Mesodermal cell (in vitro differentiated cells): Measurements from ENCODE around the gene HRK.

Experiments
- H3K27ac ChIP-seq: 2 replicates; pipeline ENCODE4 v1.7.0; 2013; ENCODE audit warnings: mild to moderate bottlenecking, low read depth, low read length, moderate library complexity; ENCODE audit not compliant: severe bottlenecking
- H3K36me3 ChIP-seq: 2 replicates; pipeline ENCODE4 v1.7.1; 2013; ENCODE audit warnings: mild to moderate bottlenecking, low read length, moderate library complexity; ENCODE audit not compliant: control insufficient read depth, insufficient read depth
- H3K4me1 ChIP-seq: one replicate; pipeline ENCODE4 v1.7.1; 2013; ENCODE audit warnings: mild to moderate bottlenecking, low read length; ENCODE audit not compliant: insufficient read depth, control insufficient read depth, poor library complexity, severe bottlenecking
- H3K4me3 ChIP-seq: 2 replicates; pipeline ENCODE4 v1.7.0; 2013; ENCODE audit warnings: low read length, control low read depth, mild to moderate bottlenecking; ENCODE audit not compliant: insufficient read depth, poor library complexity, severe bottlenecking; ENCODE audit errors: extremely low read depth
- H3K9me3 ChIP-seq: 2 replicates; pipeline ENCODE4 v1.7.1; 2013; ENCODE audit warnings: mild to moderate bottlenecking, low read length, moderate library complexity; ENCODE audit not compliant: control insufficient read depth
- WGBS, 2 experiments: methylation state at CpG; one replicate each; pipeline ENCODE4 v1.1.5; 2013; ENCODE audit warnings: missing lambda C conversion rate in 2 of 2; ENCODE audit not compliant: insufficient coverage in 2 of 2; 5-methylcytosine and 5-hydroxymethylcytosine counted together

Gene HRK

DNA sequence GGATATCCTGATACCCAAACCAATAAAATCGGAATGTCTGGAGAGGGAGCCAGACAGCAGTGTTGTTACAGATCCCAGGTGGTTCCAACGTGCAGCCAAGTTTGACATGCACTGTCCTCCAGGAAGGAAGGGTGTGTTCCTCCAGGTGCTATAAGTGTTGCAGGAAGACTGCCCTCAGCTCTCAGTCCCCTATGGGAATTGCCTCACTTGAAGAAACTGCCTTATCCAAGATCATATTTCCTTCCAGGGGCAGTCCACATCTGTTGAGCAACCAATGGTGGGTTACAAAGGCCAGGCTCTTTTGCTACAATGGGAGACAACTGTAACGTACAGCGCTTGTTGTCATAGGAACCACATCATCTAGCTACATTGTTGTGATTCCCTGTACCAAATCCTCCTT lies 16.2 kb upstream of the HRK start:
- H3K27ac ChIP-seq = no peak overlapping the region
- H3K4me1 ChIP-seq = no peaks in the 10 kb centered on the region
- no peaks in the 10 kb centered on the region for H3K9me3 ChIP-seq
- H3K4me3 ChIP-seq = no peak overlapping the region
- 84 to 93% methylated on average over 4 of the region's 4 CpGs for WGBS, 2 experiments
- no peaks in the 10 kb centered on the region for H3K36me3 ChIP-seq

DNA sequence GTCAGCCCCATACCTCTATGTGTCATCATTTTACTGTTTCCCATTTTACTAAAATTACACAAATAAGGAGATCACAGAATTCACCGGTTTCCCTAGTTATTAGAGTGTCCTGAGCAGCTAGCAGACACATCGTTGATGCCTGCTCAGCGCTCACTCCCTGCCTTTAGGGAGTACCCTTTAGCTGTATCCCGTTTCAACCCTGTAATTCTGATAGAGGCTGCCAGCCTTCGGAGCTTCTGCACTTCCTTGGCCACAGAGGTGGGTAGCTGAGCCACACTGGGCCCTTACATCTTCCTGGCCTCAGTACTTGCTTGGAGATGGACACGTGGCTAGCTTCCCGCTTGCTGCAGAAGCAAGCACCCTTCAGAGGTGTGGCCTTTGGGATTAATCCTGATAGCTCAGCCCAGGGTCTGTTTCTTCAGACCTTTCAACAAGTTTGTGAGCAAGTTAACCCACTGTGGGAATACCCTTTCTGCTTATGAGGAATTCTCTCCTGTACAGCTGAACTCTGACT lies 15.2 kb upstream of the HRK start:
- 74 to 78% methylated on average over 7 of the region's 7 CpGs for WGBS, 2 experiments
- H3K27ac ChIP-seq = no peak overlapping the region

DNA sequence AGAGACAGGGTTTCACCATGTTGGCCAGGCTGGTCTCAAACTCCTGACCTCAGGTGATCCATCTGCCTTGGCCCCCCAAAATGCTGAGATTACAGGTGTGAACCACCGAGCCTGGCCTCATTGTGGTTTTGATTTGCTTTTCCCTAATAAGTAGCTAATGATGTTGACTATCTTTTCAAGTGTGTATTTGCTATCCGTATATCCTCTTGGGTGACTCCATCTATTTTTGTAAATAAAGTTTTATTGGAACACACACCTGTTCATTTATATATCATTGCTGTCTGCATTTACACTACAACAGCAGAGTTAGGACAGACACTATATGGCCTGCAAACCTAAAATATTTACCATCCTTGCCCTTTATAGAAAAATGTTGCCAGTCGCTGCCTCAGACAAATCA lies 13.7 kb upstream of the HRK start:
- H3K4me1 ChIP-seq = no peaks in the 10 kb centered on the region
- no peaks in the 10 kb centered on the region for H3K36me3 ChIP-seq
- H3K27ac ChIP-seq = no peak overlapping the region
- H3K9me3 ChIP-seq = no peaks in the 10 kb centered on the region
- no peak overlapping the region for H3K4me3 ChIP-seq
- 75% methylated on average over 1 of the region's 3 CpGs; no CpG with 5 or more reads in 1 of the 2 experiments for WGBS, 2 experiments

More for the DNA sequence above, 15.2 kb upstream of the HRK start:
- no peaks in the 10 kb centered on the region for H3K4me1 ChIP-seq
- H3K9me3 ChIP-seq = no peaks in the 10 kb centered on the region
- no peaks in the 10 kb centered on the region for H3K36me3 ChIP-seq
- H3K4me3 ChIP-seq = no peak overlapping the region

DNA sequence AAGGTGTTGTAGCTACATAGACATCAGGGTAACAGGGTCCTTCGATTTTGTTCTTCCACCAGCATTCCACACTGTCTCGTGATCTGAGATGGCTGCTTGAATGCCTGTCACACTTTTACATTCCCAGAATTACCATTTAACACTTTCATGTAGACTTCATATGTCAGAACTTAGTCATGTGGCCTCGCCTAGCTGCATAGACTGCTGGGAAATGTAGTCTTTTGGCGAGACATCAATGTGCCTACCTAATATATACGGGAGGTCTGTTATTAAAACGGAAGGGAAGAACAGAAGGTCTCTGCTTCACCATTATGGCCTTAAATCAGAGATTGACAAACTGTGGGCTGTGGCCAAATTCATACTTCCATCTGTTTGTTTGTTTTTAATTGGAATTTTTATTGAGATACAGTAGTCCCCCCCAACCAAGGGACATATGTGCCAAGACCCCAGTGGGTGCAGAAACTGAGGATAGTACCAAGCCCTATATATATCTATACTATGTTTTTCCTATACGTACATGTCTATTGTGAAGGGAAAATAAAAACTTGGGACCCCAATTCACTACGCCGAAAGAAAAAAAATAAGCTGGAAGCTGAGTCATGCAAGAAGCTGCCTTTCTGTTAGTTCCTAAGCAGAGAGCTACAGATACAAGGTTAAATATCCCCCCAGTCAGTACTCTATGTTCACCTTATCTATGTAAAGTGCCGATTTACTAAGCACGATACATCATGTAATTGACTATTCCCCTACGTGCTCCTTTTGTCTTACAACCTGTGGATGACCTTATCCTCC lies 11.3 kb upstream of the HRK start:
- H3K4me1 ChIP-seq = no peaks in the 10 kb centered on the region
- H3K27ac ChIP-seq = no peak overlapping the region
- H3K36me3 ChIP-seq = no peaks in the 10 kb centered on the region
- H3K4me3 ChIP-seq = no peak overlapping the region
- 83 to 87% methylated on average over 8 to 11 of the region's 12 CpGs for WGBS, 2 experiments
- H3K9me3 ChIP-seq = no peaks in the 10 kb centered on the region

DNA sequence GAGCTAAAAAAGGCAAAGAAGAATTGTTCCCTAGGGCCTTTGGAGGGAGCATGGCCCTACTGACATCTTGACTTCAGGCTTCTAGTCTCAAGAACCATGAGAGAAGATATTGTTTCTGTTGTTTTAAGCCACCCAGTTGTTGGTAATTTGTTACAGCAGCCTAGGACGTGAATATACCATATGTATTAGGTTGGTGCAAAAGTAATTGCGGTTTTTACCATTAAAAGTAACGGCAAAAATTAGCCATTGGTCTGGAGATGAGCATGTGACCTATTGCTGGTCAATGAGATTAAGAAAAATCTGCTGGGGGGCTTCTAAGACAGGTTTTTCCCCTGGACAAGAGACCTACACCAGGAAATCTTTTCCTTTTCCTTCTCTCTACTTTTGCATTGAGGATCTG lies 9.8 kb upstream of the HRK start:
- no peak overlapping the region for H3K27ac ChIP-seq
- no peaks in the 10 kb centered on the region for H3K9me3 ChIP-seq
- no peaks in the 10 kb centered on the region for H3K4me1 ChIP-seq
- WGBS, 2 experiments = 86 to 90% methylated on average over 1 to 3 of the region's 3 CpGs
- no peak overlapping the region for H3K4me3 ChIP-seq
- no peaks in the 10 kb centered on the region for H3K36me3 ChIP-seq

DNA sequence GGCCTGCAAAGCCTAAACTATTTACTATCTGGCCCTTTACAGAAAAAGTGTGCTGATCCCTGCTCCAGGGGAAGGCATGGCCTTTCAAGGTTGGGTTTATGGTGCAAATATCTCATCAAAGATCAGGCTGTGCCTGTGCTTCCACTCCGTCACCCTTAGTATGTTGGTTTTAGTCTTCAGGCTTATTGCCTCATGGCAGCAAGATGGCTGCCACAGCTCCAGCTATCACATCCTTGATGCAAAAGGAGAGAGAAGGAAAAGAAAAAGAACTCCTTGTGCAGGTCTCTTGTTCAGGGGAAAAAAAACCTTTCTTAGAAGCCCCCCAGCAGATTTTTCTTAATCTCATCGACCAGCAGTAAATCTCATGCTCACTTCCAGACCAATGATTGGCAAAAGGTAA lies 9.1 kb upstream of the HRK start:
- no peaks in the 10 kb centered on the region for H3K9me3 ChIP-seq
- 67% methylated on average over 1 of the region's 2 CpGs; no CpG with 5 or more reads in 1 of the 2 experiments for WGBS, 2 experiments
- no peaks in the 10 kb centered on the region for H3K36me3 ChIP-seq
- no peak overlapping the region for H3K27ac ChIP-seq
- H3K4me3 ChIP-seq = no peak overlapping the region
- no peaks in the 10 kb centered on the region for H3K4me1 ChIP-seq

DNA sequence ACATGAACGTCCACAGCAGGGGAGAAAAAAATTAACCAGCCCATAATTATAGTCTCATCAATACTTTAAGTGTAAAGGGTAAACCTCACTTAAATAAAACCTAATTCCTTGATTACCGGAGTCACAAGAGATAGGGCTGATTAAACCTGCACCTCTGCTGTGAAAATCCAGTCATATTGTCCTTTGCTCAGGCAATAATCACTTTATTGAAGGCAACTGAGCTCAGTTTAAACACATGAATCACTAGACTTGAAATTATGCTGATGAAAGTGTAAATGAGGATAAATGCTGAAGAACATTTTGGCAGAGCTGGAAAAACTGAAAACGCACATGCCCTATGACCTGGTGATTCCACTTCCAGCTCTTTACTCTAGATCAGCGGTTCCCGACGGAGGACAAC lies 6.7 kb upstream of the HRK start:
- no peak overlapping the region for H3K27ac ChIP-seq
- no peaks in the 10 kb centered on the region for H3K4me1 ChIP-seq
- no peak overlapping the region for H3K4me3 ChIP-seq
- 95 to 100% methylated on average over 1 to 2 of the region's 6 CpGs for whole genome bisulfite sequencing, 2 experiments
- H3K9me3 ChIP-seq = no peaks in the 10 kb centered on the region
- no peaks in the 10 kb centered on the region for H3K36me3 ChIP-seq

DNA sequence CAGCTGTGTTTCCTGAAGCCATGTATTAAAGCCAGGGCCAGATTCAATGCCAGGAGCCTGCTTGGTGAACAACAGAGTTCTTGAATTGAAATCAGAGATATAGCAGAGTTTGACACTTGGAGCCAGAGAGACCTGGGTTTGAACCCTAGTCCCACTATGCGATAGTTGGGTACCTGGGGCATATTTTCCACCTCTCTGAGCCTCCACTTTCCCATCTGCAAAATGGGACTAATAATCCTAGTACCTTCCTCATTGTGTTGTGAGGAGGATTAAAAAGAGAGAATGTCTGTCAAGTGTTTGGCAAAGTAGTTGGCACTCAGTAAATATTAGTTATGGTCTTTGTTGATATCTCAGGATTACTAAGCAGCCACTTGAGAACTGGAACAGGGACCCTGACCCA lies 6.0 kb upstream of the HRK start:
- no peaks in the 10 kb centered on the region for H3K36me3 ChIP-seq
- no peaks in the 10 kb centered on the region for H3K9me3 ChIP-seq
- H3K4me3 ChIP-seq = no peak overlapping the region
- WGBS, 2 experiments = 83% methylated on average over 1 of the region's 1 CpG; no CpG with 5 or more reads in 1 of the 2 experiments
- no peak overlapping the region for H3K27ac ChIP-seq
- no peaks in the 10 kb centered on the region for H3K4me1 ChIP-seq

DNA sequence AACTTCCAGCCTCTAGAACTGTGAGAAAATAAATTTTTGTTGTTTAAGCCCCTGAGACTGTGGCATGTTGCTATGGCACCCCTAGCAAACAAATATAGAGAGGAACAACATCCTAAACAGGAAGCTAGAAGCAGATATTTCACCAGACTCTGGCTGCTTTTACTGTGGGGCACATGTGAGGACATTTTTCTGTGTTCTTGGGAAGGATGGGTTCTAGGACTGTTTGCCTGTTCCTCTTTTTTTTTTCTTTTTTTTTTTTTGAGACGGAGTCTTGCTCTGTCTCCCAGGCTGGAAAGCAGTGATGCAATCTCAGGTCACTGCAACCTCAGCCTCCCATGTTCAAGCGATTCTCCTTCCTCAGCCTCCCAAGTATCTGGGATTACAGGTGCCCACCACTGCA lies 4.2 kb upstream of the HRK start:
- no peak overlapping the region for H3K27ac ChIP-seq
- WGBS, 2 experiments = 86 to 96% methylated on average over 2 of the region's 2 CpGs
- H3K9me3 ChIP-seq = no peaks in the 10 kb centered on the region

DNA sequence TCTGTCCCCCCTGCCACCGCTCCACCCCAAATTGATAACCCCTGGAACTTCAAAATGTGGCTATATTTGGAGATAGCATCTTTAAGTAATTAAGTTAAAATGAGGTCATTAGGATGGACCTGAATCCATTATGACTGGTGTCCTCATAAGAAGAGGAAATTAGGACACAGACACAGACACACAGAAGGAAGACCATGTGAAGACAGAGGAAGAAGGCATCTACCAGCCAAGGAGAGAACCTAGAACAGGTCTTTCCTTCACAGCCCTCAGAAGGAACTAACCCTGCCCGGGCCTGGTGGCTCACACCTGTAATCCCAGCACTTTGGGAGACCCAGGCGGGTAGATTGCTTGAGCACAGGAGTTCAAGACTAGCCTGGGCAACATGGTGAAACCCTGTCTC lies 3.6 kb upstream of the HRK start:
- Histone ChIP-seq H3K27ac (no peak overlapping the region), H3K36me3 (no peaks in the 10 kb centered on the region), H3K4me3 (no peak overlapping the region), H3K9me3 (no peaks in the 10 kb centered on the region), H3K4me1 (peaks cover 12% of the 10 kb centered on the region)
- WGBS, 2 experiments = 89 to 92% methylated on average over 2 of the region's 3 CpGs

More for the DNA sequence above, 4.2 kb upstream of the HRK start:
- Histone ChIP-seq H3K4me1 (peaks cover 7% of the 10 kb centered on the region), H3K36me3 (no peaks in the 10 kb centered on the region), H3K4me3 (no peak overlapping the region)

DNA sequence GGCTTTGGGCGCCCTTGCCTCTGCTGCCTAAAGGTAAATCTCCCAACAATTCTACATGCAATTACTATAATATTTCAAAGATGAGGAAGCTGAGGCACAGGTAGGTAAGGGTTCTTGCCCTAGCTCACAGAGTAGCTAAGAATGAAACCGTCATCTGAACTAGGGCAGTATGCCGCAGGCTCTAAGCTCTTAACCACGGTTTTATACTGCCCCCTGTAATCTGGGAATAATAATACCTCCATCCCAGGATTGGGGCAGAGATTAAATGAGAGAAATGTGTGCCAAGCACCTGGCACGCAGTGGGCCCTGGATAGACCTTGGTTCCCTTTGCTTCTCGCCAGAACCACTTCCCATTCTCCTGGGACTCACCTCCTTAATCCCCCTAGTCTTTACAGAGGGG lies 1.5 kb upstream of the HRK start:
- Histone ChIP-seq H3K4me3 (no peak overlapping the region), H3K4me1 (peaks cover 24% of the 10 kb centered on the region), H3K9me3 (no peaks in the 10 kb centered on the region), H3K27ac (no peak overlapping the region), H3K36me3 (no peaks in the 10 kb centered on the region)
- WGBS, 2 experiments = 18% methylated on average over 2 to 5 of the region's 6 CpGs
